Esophagus squamous epithelium (tissue), 4 donors: Measurements from ENCODE around the gene ATP2C1.

Experiments used
- POLR2A ChIP-seq, 4 donors: fragments of 450-650 bp; IDR thresholded peaks; one replicate each; pipeline ENCODE4 v1.6.1; 2017; ENCODE audit warnings: antibody characterized with exemption in 4 of 4, mild to moderate bottlenecking in 4 of 4, moderate library complexity in 3 of 4
- TF ChIP-seq, protein P1 (sequence below), 6 experiments: fragments of 450-650 bp in 4 of 6; fragments of 200-600 bp in 2 of 6; sonication (generic) in 2 of 6; IDR thresholded peaks; one replicate each; pipeline ENCODE4 v1.5.1; 2016 to 2019; ENCODE audit warnings: antibody characterized with exemption in 6 of 6, mild to moderate bottlenecking in 4 of 6, moderate library complexity in 4 of 6

DNA sequence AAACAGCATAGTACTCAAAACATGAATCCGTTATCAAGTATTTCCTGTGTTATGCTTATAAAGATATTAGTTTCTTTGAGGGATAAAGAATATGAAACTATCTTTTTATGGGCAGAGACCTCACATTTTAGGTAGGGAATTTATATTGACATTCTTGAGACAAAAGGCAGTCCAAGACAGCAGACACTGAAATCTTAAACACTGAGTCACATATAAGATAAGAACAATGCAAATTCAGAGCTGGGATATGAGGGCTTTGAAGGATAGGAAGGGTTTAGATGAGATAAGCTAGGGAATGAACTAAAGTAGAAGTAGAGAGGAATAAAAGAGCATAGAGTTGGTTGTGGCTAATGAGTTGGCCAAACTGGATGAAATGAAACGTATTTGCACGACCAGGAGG lies 74.3 kb downstream of the ATP2C1 start:
- TF ChIP-seq, protein P1, sequence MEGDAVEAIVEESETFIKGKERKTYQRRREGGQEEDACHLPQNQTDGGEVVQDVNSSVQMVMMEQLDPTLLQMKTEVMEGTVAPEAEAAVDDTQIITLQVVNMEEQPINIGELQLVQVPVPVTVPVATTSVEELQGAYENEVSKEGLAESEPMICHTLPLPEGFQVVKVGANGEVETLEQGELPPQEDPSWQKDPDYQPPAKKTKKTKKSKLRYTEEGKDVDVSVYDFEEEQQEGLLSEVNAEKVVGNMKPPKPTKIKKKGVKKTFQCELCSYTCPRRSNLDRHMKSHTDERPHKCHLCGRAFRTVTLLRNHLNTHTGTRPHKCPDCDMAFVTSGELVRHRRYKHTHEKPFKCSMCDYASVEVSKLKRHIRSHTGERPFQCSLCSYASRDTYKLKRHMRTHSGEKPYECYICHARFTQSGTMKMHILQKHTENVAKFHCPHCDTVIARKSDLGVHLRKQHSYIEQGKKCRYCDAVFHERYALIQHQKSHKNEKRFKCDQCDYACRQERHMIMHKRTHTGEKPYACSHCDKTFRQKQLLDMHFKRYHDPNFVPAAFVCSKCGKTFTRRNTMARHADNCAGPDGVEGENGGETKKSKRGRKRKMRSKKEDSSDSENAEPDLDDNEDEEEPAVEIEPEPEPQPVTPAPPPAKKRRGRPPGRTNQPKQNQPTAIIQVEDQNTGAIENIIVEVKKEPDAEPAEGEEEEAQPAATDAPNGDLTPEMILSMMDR (IDR thresholded peaks at IDR 0.05): no peak
- no peak for TF ChIP-seq POLR2A (IDR thresholded peaks at IDR 0.05)
